Tibial artery (tissue), 4 donors: ENCODE results near the gene VPS37C.
"Not testable (repeated sequence)": the region's sequence is repeated elsewhere in the genome, so short reads cannot be mapped to it uniquely, and the experiment has no call there.

Source experiments
- DNase-seq, 2 donors: peaks; one replicate each; pipeline ENCODE4 v3.0.0-alpha.2; 2019
- H3K27ac ChIP-seq, 2 donors: fragments of 200-600 bp; sonication (generic) in 1 of 2; 1 replicate in 1 of 2; 2 replicates in 1 of 2; pipeline ENCODE4 v1.5.1; 2018 to 2019; ENCODE audit warnings: mild to moderate bottlenecking in 1 of 2
- H3K27me3 ChIP-seq, 2 donors: fragments of 200-600 bp; sonication (generic) in 1 of 2; one replicate each; pipeline versions ENCODE4 v1.5.1 to v1.6.0; 2016 to 2019
- H3K36me3 ChIP-seq, 3 donors: fragments of 200-600 bp; sonication (generic) in 2 of 3; one replicate each; pipeline ENCODE4 v1.5.1; 2016 to 2019; ENCODE audit warnings: mild to moderate bottlenecking in 2 of 3
- H3K4me1 ChIP-seq, 4 donors: fragments of 200-600 bp; sonication (generic) in 2 of 4; 1 replicate in 3 of 4; 2 replicates in 1 of 4; pipeline ENCODE4 v1.5.1; 2016 to 2019
- H3K4me3 ChIP-seq, 2 donors: fragments of 200-600 bp; sonication (generic) in 1 of 2; 1 replicate in 1 of 2; 2 replicates in 1 of 2; pipeline ENCODE4 v1.5.1; 2018 to 2019; ENCODE audit warnings: mild to moderate bottlenecking in 2 of 2
- H3K9me3 ChIP-seq, 3 donors: fragments of 200-600 bp; sonication (generic) in 1 of 3; one replicate each; pipeline ENCODE4 v1.5.1; 2016 to 2019
- intact Hi-C: fragments of 100-400 bp; cut with DNase I; formaldehyde crosslinking; loops from one replicate; pipeline ENCODE4 v1.15.0; 2023; ENCODE audit warnings: low total_unique reads
- TF ChIP-seq, protein P1 (sequence below), 2 experiments: fragments of 200-600 bp in 1 of 2; fragments of 450-650 bp in 1 of 2; IDR thresholded peaks; one replicate each; pipeline ENCODE4 v1.5.1; 2017 to 2019; ENCODE audit warnings: antibody characterized with exemption in 2 of 2, mild to moderate bottlenecking in 1 of 2, moderate library complexity in 1 of 2

Gene VPS37C

DNA sequence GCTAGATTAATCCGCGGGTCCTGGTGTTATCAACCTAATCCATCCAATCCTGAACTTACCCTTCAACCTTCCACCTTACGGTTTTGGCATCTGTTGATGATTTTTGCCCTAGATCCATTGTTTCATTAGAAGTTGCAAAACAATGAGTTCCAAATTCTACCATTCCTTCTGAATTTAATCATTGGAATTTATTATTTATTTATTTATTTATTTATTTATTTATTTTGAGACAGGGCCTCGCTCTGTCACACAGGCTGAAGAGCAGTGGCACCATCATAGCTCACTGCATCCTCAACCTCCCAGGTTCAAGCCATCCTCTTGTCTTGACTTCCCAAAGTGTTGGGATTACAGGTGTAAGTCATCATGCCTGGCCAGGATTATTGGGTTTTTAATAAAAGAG is 20.3 kb upstream of the VPS37C start:
- intact Hi-C loops = no loop called here
- H3K36me3 ChIP-seq = no peaks in the 10 kb centered on the region
- H3K27ac ChIP-seq = no peak overlapping the region
- no peak for DNase-seq
- no peaks in the 10 kb centered on the region for H3K9me3 ChIP-seq
- H3K4me1 ChIP-seq = no peaks in the 10 kb centered on the region
- H3K27me3 ChIP-seq = peaks cover 0 to under 1% of the 10 kb centered on the region in 2 donors
- TF ChIP-seq, protein P1, sequence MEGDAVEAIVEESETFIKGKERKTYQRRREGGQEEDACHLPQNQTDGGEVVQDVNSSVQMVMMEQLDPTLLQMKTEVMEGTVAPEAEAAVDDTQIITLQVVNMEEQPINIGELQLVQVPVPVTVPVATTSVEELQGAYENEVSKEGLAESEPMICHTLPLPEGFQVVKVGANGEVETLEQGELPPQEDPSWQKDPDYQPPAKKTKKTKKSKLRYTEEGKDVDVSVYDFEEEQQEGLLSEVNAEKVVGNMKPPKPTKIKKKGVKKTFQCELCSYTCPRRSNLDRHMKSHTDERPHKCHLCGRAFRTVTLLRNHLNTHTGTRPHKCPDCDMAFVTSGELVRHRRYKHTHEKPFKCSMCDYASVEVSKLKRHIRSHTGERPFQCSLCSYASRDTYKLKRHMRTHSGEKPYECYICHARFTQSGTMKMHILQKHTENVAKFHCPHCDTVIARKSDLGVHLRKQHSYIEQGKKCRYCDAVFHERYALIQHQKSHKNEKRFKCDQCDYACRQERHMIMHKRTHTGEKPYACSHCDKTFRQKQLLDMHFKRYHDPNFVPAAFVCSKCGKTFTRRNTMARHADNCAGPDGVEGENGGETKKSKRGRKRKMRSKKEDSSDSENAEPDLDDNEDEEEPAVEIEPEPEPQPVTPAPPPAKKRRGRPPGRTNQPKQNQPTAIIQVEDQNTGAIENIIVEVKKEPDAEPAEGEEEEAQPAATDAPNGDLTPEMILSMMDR (IDR thresholded peaks at IDR 0.05) = no peak
- H3K4me3 ChIP-seq = no peak overlapping the region

DNA sequence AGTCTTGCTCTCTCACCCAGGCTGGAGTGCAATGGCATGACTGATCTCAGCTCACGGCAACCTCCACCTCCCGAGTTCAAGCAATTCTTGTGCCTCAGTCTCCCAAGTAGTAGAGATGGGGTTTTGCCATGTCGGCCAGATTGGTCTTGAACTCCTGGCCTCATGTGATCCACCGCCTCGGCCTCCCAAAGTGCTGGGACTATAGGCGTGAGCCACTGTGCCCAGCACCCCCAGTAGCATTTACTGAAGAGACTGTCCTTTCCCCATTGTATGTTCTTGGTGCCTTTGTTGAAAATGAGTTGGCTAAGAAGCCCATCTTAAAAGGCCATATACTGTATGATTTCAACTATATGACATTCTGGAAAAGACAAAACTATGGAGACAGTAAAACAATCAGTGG is 19.0 kb upstream of the VPS37C start:
- H3K36me3 ChIP-seq, H3K4me1 ChIP-seq, H3K9me3 ChIP-seq, H3K27ac ChIP-seq, DNase-seq, intact Hi-C loops, H3K4me3 ChIP-seq: not testable (repeated sequence)
- peaks cover 0 to 13% of the 10 kb centered on the region in 2 donors for H3K27me3 ChIP-seq

DNA sequence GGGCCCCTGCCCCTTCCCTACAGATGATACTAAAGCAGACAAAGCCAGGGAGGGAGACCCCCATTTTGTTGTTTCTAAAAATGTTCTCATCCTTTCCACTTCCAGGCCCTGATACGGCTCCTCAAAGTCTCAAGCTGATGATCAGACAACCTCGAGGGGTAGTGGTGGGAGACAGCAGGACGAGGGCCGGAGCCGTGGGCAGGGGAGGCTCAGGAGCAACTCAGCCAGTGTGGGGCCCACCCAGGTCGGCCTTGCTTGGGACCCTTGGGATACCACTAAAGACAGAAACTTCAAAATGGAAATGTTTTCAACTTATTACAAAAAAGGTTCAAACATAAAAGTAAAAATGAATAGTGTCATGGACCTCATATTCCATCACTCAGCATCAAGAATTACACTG is 15.2 kb upstream of the VPS37C start:
- no peak overlapping the region for H3K4me3 ChIP-seq
- no peaks in the 10 kb centered on the region for H3K36me3 ChIP-seq
- no peak overlapping the region for H3K27ac ChIP-seq
- TF ChIP-seq, protein P1 (IDR thresholded peaks at IDR 0.05) = no peak
- H3K4me1 ChIP-seq = no peaks in the 10 kb centered on the region
- H3K27me3 ChIP-seq = peaks cover 0 to 24% of the 10 kb centered on the region in 2 donors
- no peaks in the 10 kb centered on the region for H3K9me3 ChIP-seq
- DNase-seq = no peak
- intact Hi-C loops = no loop called here

DNA sequence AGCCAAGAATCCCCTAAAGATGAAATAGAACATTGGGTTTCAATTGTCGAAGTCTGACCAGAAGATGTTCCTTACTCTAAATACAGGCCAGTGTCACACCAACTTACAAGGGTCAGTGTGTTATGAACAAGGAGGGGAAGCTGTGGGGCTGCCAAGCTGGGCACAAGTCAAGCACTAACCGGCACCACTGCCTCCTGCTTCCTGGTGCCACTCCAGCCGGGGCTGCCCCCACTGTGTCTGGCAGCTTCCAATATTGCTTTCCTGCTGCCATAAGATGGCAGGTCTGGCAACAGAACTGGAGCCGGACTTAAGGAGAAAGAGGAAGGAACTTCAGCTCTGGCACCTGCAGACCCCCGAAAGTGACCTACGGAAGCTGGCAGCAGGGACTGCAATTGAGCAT is 13.7 kb upstream of the VPS37C start:
- Histone ChIP-seq H3K27ac (no peak overlapping the region), H3K9me3 (no peaks in the 10 kb centered on the region), H3K36me3 (no peaks in the 10 kb centered on the region), H3K27me3 (peaks cover 0 to 29% of the 10 kb centered on the region in 2 donors), H3K4me3 (no peak overlapping the region), H3K4me1 (no peaks in the 10 kb centered on the region)
- TF ChIP-seq, protein P1 (IDR thresholded peaks at IDR 0.05) = no peak
- intact Hi-C loops = no loop called here
- DNase-seq = no peak

DNA sequence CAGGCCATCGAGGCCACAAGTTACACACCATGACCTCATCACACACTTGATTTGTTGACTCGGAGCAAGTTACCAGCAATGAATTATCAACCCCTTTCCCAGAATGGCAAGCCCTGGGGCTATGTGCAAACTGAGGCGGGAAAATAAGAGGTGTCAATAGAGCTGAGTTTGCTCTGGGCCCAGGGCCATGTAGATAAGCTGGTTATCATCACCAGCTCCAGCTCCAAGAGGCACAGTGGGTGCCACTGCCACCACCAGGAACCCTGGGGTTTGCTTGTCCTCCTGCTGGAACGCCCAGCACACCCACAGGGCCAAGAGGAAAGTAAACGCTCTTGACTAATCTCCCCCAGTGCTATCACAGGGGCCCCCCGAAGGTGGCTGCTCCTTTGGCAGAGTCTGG is 13.0 kb upstream of the VPS37C start:
- H3K36me3 ChIP-seq = no peaks in the 10 kb centered on the region
- intact Hi-C loops = no loop called here
- DNase-seq = no peak
- H3K9me3 ChIP-seq = no peaks in the 10 kb centered on the region
- peaks cover 0 to 29% of the 10 kb centered on the region in 2 donors for H3K27me3 ChIP-seq
- H3K4me3 ChIP-seq = no peak overlapping the region
- TF ChIP-seq, protein P1 (IDR thresholded peaks at IDR 0.05) = no peak
- no peak overlapping the region for H3K27ac ChIP-seq
- H3K4me1 ChIP-seq = no peaks in the 10 kb centered on the region

DNA sequence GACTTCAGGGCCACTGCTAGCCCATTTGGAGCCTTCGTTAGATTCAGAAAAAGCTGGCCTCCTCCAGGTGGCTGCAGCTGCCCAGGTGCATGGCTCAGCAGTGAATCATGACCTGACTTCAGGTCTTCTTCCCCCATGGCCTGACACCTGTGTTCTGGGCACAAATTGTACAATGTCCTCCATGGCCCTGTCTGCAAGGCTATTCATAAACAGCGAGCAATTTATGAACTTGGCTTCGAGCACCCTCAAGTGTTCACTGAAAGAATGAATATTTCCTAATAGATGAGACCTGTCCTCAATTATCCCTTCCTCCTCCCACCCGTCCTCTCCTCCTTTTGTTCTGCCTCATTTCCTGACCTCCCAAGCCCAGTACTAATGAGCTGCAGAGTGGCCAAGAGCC is 12.2 kb upstream of the VPS37C start:
- TF ChIP-seq, protein P1 (IDR thresholded peaks at IDR 0.05) = no peak
- intact Hi-C loops = no loop called here
- Histone ChIP-seq H3K27me3 (peaks cover 0 to 29% of the 10 kb centered on the region in 2 donors), H3K4me1 (no peaks in the 10 kb centered on the region), H3K9me3 (no peaks in the 10 kb centered on the region), H3K36me3 (no peaks in the 10 kb centered on the region), H3K4me3 (no peak overlapping the region), H3K27ac (no peak overlapping the region)
- no peak for DNase-seq
